Fibroblast of gingiva (primary cell): ENCODE data around the gene SETD5.

Experiments used
- DNase-seq: peaks from one replicate; pipeline ENCODE4 v3.0.0-alpha.2; 2011; ENCODE audit warnings: low read depth

SETD5 gene

DNA sequence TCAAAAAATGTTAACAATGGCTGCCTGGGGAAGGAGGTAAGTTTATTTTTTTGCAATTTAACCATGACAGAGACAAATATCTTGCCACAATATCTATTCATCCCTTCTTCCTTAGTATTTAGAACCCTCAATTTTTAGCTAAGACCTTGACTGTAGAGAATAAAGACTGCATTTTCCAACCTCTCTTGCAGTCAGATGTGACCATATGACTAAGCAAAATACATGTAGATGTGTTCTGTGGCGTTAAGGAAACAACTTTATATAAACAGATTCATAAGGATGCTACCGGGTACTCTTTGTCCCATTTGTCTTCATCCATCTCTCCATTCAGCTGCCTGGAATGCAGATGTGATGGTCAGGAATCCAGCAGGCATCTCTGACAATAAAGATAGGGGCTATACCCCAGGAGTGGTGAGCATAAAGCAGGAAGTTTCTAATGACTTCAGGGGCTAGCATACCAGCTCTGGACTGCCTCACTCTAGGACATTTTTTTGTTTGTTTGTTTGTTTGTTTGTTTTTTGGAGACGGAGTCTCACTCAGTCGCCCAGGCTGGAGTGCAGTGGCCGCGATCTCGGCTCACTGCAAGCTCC lies 115.1 kb downstream of the SETD5 start:
- no peak for DNase-seq

- no peak for DNase-seq
Observed at GRCh38 chr3:9514306-9514705, 116.9 kb downstream of the SETD5 start.

GRCh38 chr3:9514956-9515355 lies 117.5 kb downstream of the SETD5 start:
- DNase-seq = no peak

DNA sequence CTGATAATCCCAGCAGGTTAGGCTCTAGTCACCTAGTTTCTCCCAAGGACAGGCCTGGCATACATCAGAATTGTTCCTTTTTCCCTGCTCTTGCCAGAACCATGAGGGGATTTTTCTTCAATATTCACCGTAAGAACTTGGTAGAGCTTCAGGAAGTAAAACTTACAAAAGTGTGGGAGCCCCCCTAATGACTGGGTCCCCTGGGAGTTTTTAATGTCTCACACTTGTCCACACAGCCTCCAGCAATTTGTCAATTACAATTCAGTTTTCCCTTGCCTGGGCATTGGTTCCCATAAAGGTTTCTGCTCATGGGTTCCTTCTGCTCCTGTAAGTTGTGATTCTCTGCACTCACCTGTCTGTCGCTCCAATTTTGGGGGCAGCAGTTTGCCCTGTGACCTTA lies 127.7 kb downstream of the SETD5 start:
- no peak for DNase-seq
